Measurements from ENCODE around the gene KLF3.
"Not testable (repeated sequence)": the region's sequence is repeated elsewhere in the genome, so short reads cannot be mapped to it uniquely, and the experiment has no call there.

Gene KLF3

DNA sequence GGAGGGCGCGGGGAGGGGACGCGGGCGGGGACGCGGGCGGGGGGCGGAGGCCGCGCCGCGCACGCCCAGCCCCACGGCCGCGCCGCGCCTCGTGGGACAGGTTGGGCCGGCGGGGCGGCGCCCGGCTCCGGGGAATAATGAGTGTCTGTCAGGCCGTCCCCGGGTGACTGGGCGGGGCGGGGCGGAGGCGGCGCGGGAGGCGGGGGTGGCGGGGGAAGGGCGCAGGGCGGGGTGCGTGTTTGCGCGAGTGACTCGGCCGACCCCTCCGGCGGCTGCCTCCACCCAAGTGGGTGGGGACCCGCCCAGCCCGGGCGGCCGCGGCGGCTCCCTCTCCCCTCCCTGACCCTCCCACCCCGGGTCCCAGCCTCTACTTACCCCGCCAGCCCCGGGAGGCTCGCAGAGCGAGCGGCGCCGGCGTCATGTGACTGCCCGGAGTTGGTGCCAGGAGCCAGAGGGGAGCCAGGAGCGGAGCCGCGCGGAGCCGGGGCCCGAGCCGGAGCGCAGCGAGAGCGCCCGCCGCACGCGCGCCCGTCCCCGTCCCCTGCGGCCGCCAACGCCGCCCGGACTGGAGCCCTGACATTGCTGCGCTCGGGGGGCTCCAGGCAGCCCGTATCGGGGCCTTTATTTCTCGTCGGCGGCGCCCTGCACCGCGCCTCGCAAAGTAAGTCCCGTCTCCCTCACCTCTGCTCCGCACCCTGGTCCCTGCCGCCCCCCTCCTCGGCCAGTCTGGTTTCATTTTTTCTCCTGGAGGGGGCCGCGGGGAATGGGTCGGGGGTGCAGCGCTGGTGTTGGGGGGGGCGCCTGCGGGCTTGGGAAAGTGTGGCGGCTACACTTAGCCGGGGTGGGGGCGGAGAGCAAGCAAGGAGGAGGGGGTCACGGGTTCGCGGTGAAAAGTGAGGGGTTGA is at the start of gene KLF3:
KLF3 (plus strand) TSS at position 399 of the 905 bp plus-strand sequence. CDS start 16,427 bp downstream, outside the sequence.
- DNase-seq (ENCODE audit: low read depth in 2 of 2) = peak; percentile 76 to 77

DNA sequence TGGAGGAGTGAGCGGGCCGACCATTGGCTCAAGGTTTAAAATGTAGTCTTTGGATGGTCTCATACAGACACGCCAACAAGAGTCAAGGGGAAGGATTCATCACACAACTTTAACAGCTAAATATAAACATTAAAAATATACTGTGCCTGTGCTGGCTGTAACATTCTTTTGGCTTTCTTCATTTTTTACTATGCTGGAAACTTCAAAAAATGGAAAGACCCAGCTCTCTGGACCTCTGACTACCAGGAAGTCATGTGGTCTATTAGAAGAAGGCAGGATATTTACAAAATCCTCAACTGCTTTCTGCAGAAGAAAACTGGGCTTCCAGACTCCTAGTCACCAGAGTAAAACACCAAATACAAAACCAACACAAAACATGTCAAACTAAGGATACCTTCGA is 49.8 kb upstream of the KLF3 start:
- no peak for DNase-seq (ENCODE audit: low read depth in 2 of 2)

DNA sequence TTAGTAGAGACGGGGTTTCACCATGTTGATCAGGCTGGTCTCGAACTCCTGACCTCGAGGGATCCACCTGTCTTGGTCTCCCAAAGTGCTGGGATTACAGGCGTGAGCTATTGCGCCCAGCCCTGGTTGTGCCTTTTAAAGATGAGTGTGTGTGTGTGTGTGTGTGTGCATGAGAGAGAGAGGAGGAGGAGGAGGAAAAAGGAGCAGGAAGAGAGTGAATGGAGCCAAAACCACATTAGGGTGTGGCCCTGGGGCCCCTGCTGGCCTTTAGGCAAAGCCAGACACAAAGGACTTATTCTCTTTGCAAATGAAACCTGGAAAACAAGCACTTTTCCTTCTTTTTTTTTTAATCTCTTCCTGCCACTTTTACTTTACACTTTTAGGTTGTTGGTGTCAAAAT is 48.2 kb upstream of the KLF3 start:
- DNase-seq (ENCODE audit: low read depth in 2 of 2) = no peak

DNA sequence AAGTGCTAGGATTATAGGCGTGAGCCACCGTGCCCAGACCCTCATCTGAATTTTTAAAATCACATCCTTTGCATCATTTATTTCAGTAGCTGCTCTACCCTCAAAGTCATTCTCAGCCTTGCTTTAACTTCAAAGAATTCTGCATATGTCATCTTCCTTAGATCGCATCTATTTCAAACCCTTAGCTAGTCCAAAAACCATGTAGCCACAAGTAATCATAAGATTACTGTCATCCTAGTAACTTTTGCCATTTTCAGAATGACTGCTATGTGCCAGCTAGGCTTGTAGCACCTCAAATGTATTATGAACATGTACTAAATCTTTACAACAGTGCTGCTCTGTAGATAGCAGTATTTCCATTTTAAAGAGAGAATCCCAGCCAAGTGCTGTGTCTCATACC is 45.5 kb upstream of the KLF3 start:
- no peak for DNase-seq (ENCODE audit: low read depth in 2 of 2)

DNA sequence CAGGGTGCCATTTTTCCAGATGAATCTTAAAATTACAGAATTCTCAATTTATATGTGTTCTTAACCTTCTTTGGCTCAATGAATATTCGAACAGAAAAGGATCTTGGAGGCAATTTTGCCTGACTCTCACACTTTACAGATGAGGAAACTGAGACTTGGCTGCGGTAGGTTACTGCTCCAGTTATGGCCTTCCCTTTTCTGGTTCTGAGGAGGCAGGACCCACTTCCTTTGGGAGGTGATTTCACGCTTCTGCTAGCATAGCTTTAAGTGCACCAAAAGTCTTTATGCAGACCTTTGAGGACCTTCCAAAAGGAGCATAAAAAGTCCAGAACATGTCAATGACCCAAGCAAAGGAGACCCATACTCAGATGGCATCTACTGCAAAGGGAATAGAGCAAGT is 44.7 kb upstream of the KLF3 start:
- DNase-seq (ENCODE audit: low read depth in 2 of 2) = no peak

DNA sequence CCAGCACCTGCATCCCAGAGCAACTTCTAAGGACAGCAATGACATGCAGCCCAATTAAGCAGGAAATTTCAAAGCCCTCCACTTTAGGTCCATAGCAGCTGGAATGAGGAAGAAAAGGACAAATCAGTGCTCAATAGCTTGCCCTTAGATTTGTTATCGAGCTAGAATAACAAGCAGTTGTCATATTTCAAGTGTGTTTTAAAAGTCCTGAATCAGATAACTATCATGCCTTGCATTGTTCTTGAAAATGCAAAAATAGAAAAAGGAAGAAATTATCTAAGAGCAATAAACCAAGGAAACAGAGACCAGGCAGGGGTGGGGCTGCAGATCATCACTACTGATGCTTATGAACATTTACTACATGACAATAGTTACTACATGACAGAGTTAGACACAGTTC is 43.9 kb upstream of the KLF3 start:
- no peak for DNase-seq (ENCODE audit: low read depth in 2 of 2)

DNA sequence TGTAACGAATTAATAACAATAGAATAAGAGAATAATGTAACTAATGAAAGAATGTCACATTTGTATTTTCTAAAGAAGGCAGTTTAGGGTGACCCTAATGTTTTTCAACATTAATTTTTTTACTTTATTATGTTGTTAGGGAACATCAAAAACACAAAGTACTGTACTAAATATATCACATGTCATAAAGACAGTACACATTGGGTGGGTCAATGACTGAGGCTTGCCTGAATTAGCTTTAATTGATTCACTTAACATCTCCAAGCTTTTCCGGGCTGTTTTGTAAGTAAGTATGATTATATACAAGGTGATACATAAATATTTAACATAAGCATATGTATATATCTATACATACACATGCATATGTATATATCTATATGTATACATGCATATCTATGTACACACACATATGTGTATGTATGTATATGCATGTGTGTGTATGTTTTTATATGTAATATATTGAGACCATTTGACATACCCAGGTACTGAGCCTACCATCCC is 43.4 kb upstream of the KLF3 start:
- no peak for DNase-seq (ENCODE audit: low read depth in 2 of 2)

DNA sequence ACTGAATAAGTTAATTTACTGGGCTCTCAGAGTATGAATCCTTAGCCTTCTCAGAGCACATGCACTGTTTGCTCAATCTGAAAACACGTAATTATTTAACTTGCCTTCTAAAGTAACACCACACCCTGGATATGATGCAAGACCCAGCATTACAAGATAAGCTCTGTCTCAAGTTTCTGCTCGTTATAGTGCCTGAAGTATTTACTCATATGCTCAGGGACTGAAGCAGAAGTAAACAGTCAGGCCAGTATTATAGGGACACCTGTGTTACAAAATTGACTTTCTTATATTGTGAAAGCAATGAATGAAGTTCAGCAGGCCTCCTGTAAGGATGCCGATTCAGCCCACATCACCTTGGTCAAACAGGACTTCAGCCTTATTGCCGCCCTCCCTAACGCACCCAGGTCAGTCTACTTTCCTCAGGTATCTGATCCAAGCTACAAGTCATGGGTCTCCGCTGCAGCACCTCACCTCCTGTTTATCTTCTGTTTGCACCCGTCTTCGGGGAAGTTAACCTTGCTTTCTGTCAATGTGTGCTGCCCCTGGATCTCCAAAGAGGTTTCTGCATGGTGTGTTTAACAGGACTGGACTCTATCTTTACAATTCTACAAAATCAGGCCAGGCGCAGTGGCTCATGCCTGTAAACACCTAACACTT is 42.8 kb upstream of the KLF3 start:
- no peak for DNase-seq (ENCODE audit: low read depth in 2 of 2)

DNA sequence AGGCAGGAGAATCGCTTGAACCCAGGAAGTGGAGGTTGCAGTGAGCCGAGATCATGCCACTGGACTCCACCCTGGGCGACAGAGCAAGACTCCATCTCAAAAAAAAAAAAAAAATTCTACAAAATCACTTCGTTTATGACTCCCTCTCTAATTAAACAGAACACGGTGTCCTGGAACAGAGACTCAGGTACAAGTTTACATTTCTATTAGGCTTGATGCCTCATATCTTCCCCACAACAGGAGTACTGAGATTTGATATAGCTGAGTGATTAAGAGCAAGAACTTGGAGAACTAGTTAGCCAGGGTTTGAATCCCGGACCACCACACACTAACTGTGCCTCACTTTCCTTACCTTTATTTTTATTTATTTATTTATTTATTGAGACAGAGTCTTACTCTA is 42.2 kb upstream of the KLF3 start:
- no peak for DNase-seq (ENCODE audit: low read depth in 2 of 2)

DNA sequence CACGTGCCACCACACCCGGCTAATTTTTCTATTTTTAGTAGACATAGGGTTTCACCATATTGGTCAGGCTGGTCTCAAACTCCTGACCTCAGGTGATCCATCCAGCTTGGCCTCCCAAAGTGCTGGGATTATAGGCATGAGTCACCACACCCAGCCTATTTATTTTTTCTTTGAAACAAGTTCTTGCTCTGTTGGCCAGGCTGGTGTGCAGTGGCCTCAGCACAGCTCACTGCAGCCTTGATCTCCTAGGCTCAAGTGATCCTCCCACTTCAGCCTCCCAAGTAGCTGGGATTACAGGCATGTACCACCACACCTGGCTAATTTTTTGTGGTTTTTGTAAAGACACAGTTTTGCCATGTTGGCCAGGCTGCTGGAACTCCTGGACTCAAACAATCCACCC is 41.7 kb upstream of the KLF3 start:
- not testable (repeated sequence) for DNase-seq (ENCODE audit: low read depth in 2 of 2)

DNA sequence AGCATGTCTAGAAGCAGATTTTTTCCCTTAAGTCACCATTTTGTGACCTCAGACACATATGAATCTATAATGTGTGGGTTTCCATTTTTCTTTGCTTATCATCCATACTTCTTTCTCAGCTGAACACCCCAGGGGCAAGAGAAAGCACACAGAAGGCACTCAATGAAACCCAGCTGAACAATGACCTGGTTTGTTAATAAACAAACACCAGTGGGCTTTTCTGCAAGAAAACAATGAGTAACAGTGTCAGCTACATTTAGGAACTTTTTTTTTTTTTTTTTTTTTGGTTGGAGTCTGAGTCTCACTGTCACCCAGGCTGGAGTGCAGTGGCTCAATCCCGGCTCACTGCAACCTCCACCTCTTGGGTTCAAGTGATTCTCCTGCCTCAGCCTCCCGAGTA is 40.7 kb upstream of the KLF3 start:
- DNase-seq (ENCODE audit: low read depth in 2 of 2) = no peak

DNA sequence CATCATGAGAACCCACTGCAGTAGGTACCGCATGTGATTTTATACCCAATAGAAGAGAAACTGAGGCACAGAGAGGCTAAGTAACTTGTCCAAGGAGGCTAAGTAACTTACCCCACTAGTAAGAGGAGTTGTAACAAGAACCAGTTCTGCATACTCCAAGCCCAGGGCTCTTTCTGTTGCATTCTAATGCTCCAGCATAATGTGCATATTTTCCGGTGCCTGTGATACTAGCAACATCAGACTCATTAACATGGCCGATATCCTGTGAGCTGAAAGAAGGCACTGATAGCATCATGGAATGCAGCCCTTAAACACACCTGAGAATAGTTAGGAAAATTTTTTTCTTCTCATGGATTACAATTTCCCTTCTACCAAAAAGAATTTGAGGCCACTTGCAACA is 39.7 kb upstream of the KLF3 start:
- DNase-seq (ENCODE audit: low read depth in 2 of 2) = no peak

DNA sequence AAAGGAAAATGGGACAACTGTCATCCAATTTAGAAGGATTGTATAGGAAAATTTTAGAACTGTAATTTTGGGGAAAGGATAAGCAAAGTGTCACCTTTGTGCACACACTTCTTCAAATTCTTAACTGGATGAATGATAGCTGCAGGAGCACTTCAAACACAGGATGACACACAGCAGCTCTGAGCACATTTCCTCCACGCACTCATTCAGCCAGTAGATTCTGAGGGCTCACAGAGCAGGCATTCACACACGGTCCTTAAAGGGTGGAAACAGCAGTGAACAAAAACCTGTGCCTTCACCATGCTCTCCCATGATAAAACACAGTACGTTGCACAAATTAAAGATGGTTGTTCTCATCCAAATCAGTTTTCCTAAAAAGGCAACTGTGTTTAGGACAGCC is 38.5 kb upstream of the KLF3 start:
- DNase-seq (ENCODE audit: low read depth in 2 of 2) = no peak

DNA sequence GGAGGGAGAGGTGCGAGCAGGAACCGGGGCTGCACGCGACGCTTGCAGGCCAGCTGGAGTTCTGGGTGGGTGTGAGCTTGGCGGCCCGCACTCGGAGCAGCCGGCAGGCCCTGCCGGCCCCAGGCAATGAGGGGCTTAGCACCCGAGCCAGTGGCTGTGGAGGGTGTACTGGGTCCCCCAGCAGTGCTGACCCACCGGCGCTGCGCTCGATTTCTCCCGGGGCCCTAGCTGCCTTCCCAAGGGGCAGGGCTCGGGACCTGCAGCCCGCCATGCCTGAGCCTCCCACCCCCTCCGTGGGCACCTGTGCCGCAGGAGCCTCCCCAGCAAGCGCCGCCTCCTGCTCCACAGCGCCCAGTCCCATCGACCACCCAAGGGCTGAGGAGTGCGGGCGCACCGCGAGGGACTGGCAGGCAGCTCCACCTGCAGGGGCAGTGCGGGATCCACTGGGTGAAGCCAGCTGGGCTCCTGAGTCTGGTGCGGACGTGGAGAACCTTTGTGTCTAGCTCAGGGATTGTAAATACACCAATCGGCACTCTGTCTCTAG is 37.0 kb upstream of the KLF3 start:
- DNase-seq (ENCODE audit: low read depth in 2 of 2) = not testable (repeated sequence)

DNA sequence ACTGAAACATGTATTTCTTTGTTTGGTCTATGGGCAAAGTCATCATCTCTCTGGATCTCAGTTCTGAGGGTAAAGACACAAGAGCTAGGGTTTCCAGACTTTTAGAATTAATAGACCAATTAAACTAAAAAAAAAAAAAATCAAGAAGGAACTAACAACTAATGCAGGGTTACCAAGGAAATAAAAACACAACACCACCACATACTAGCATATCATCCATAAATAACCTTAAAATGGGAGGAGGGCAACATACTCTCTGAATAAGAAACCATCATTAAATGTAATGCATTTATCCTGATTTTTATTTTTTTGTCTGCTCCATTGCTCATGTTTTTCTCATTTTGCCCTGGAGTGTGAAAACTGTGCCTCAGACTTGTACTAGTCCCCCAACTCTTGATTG is 33.5 kb upstream of the KLF3 start:
- DNase-seq (ENCODE audit: low read depth in 2 of 2) = no peak

DNA sequence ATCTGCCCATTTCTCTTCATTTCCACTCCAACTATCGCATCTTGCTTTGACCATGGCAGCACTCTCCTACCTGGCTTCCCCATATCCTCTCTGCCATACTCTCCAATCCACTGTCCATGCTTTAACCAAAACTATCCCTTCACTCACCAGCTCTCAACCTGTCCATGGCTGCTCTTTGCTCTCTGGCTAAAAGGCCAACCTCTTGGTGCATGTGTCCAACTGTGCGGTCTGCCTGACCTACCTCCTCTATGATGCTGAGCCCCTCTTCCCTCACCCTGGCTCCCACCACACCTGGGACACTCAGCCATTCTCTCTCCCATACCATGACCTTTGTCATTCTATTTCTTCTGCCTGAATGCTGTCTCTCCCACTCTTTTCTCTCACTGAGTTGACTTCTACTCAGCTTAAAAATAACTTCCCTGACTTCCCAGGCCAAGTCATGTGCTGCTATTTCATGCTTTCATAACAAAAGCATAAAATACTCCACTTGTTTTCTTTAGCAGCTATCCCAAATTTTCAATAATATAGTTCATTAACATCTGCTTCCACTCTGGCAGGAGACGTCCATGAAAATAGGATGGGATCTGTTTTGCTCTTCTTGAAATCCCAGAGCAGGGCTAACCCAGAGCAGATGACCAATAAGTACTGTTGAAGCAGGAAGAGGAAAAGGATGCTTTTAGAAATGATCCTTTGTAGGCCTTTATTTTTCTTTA is 29.8 kb upstream of the KLF3 start:
- DNase-seq (ENCODE audit: low read depth in 2 of 2) = no peak

DNA sequence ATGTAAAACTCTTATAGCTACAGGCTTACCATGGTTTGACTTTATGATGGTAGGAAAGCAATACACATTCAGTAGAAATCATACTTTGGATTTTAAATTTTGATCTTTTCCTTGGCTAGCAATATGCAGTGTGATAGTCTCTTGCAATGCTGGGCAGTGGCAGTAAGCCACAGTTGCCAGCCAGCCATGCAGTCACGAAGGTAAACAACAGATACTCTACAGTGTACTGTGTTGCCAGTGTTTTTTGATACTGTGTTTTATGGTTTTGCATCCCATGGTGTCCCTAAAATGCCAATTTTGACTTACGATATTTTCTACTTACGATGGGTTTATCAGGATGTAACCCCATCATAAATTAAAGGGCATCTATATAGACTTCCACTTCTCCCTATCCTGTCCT is 24.8 kb upstream of the KLF3 start:
- no peak for DNase-seq (ENCODE audit: low read depth in 2 of 2)

DNA sequence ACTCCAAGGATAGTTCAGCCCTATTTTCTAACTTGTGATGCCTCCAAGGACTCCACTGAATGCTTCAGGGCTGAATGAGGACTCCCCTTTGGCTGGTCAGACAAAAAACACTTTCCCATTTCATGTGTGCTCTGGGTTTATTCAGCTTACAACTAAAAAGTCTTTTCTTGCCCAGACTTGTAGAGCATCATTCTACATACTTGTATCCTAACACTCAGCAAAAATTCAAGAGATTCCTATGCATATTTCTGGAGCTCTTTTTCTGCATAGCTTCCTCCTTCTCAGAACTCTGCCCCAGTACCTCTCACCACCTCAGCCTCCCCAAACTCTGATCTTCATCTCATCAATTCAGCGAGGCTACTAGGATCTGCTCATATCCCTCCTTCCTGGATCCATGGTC is 22.2 kb upstream of the KLF3 start:
- DNase-seq (ENCODE audit: low read depth in 2 of 2) = no peak

DNA sequence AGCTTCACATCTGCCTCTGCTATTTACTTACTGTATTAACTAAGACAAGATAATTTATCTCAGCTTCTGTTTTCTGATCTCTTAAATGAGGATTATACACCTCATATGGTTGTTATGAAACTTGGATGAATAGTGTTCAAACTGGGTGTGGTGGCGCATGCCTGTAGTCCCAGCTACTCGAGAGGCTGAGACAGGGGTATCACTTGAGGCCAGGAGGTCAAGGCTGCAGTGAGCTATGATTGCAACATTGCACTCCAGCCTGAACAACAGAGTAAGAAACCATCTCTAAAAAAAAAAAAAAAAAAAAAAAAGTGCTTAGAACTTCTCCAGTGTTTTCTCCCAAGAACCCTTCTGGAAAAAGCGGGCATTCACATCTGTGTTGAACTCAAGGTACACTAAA is 19.8 kb upstream of the KLF3 start:
- DNase-seq (ENCODE audit: low read depth in 2 of 2) = no peak

DNA sequence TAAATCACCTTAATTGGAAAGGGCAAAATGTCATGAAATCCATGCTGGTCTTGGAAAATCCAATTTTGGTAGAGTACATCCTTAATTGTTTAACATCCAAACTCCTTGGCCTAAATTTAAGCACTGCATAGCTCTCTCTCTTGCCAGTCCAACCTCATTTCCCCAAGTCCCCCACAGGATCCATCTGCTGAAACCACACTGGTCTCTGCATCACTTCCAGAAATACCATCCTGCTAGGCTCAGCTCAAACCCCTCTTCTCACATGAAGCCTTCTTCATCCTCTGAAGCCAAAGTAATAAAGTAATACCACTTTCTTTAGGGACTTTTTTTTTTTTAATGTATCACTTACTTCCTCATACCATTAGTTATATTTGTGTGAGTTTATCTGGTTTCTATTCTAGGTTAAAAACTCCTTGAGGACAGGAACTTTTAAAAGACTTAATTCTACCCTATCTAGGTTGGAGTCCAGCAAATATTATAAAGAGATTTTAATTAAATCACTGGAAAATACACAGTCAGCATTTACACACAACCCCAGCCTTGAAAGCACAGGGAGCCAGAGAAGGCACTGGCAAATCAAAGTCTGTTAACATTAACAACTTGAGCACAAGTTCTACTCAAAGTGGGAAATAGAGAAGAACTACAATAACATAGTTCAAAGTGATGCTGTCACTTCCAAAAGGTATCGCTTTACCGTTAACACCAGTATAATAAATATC is 16.7 kb upstream of the KLF3 start:
- DNase-seq (ENCODE audit: low read depth in 2 of 2) = no peak

DNA sequence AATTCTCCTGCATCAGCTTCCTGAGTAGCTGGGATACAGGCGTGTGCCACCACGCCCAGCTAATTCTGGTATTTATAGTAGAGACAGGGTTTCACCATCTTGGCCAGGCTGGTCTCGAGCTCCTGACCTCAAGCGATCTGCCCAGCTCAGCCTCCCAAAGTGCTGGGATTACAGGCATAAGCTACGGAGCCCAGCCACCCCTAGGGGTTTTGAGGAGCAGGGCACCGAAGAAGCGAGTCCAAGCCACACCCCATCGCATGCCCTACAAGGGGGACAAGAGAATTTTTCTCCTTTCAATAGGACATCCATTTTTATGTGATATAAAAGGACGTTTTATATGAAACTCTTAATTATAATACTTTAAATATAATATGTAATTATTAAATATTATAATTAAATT is 13.9 kb upstream of the KLF3 start:
- no peak for DNase-seq (ENCODE audit: low read depth in 2 of 2)

DNA sequence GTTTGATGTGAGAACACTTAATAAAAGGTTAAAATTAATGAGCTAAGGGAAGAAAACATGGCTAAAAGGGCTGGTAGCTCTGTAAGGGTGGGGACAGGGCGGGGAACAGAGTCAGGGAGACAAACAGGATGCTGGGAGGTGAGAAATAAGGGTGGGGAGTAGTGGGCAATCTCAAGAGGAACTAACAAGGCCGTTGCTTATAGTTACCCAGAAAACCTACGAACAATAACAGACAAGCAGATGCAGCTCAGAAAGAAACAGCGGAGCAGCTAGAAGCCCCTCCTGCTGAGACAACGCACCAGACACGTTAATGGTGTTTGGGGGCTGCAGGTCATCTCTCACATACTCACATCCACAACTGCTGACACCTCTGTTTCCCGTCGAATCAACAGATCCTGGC is 9.7 kb upstream of the KLF3 start:
- DNase-seq (ENCODE audit: low read depth in 2 of 2) = no peak
